Osteoblast (primary cell): ENCODE results near the gene DCAF16. TPM values are rescaled to one million over a fixed set of nuclear protein-coding genes. Genes with fewer than 3 reads are reported as not detected.

ENCODE experiments used
- DNase-seq: peaks from one replicate; pipeline ENCODE4 v3.0.0; 2011; ENCODE audit warnings: low spot score, mixed read lengths; ENCODE audit not compliant: insufficient read length; ENCODE audit errors: missing footprints
- H2AFZ ChIP-seq: 2 replicates; pipeline ENCODE4 v1.6.0; 2011; ENCODE audit warnings: mild to moderate bottlenecking, low read length
- H3K27ac ChIP-seq: 2 replicates; pipeline ENCODE4 v1.5.1; 2011; ENCODE audit warnings: mild to moderate bottlenecking, low read depth, low read length, moderate library complexity
- H3K27me3 ChIP-seq: 2 replicates; pipeline ENCODE4 v1.6.0; 2012; ENCODE audit warnings: mild to moderate bottlenecking, control low read depth, inconsistent platforms, low read length, moderate library complexity; ENCODE audit not compliant: insufficient read depth
- H3K36me3 ChIP-seq: 2 replicates; pipeline ENCODE4 v1.5.1; 2011; ENCODE audit warnings: mild to moderate bottlenecking, low read length, control low read depth, moderate library complexity; ENCODE audit not compliant: insufficient read depth
- H3K4me1 ChIP-seq: 2 replicates; pipeline ENCODE4 v1.5.1; 2011; ENCODE audit warnings: mild to moderate bottlenecking, low read length, control low read depth, moderate library complexity; ENCODE audit not compliant: insufficient read depth
- H3K4me2 ChIP-seq: 2 replicates; pipeline ENCODE4 v1.6.0; 2011; ENCODE audit warnings: mild to moderate bottlenecking, low read length; ENCODE audit not compliant: insufficient read depth
- H3K4me3 ChIP-seq: fragments of 200-600 bp; sonication (generic); 3 replicates; pipeline ENCODE4 v1.5.1; 2012; ENCODE audit warnings: mild to moderate bottlenecking, low read length, inconsistent platforms; ENCODE audit not compliant: insufficient read depth
- H3K79me2 ChIP-seq: 2 replicates; pipeline ENCODE4 v1.6.0; 2012; ENCODE audit warnings: mild to moderate bottlenecking, low read length, control low read depth, inconsistent platforms; ENCODE audit not compliant: insufficient read depth
- H3K9me3 ChIP-seq: 2 replicates; pipeline ENCODE4 v1.5.1; 2011; ENCODE audit warnings: low read depth, low read length, control low read depth
- H4K20me1 ChIP-seq: 2 replicates; pipeline ENCODE4 v1.6.0; 2012; ENCODE audit warnings: mild to moderate bottlenecking, low read length, control low read depth; ENCODE audit not compliant: insufficient read depth
- CTCF ChIP-seq: IDR thresholded peaks from 2 replicates; pipeline ENCODE4 v1.5.1; 2011; ENCODE audit warnings: mild to moderate bottlenecking, low read depth, low read length, moderate library complexity; ENCODE audit errors: extremely low read depth
- total RNA-seq: library from RNA; depleted of rRNA; stranded (reverse); fragments of >200 nt; gene quantifications from 2 replicates; pipeline ENCODE4 v1.2.3, GENCODE V29; 2012

DCAF16 gene
- total RNA-seq, 1 donor: 35.1 TPM

GRCh38 chr4:17778431-17778830, 32.1 kb downstream of the DCAF16 start:
- H2AFZ ChIP-seq: no peak overlapping the region
- no peak for DNase-seq
- TF ChIP-seq CTCF: no peak
- no peak overlapping the region for H3K4me3 ChIP-seq
- no peaks in the 10 kb centered on the region for H4K20me1 ChIP-seq
- no peak overlapping the region for H3K27ac ChIP-seq
- H3K36me3 ChIP-seq: no peaks in the 10 kb centered on the region
- peaks cover 15% of the 10 kb centered on the region for H3K4me1 ChIP-seq
- H3K9me3 ChIP-seq: no peaks in the 10 kb centered on the region
- H3K4me2 ChIP-seq: no peak overlapping the region
- H3K79me2 ChIP-seq: no peaks in the 10 kb centered on the region
- H3K27me3 ChIP-seq: peaks cover 38% of the 10 kb centered on the region

- no peaks in the 10 kb centered on the region for H3K27me3 ChIP-seq
- H3K9me3 ChIP-seq: no peaks in the 10 kb centered on the region
- no peak for TF ChIP-seq CTCF
- no peak overlapping the region for H3K4me3 ChIP-seq
- H2AFZ ChIP-seq: no peak overlapping the region
- no peak for DNase-seq
- no peaks in the 10 kb centered on the region for H4K20me1 ChIP-seq
- H3K4me2 ChIP-seq: no peak overlapping the region
- H3K36me3 ChIP-seq: no peaks in the 10 kb centered on the region
- H3K4me1 ChIP-seq: no peaks in the 10 kb centered on the region
- no peak overlapping the region for H3K27ac ChIP-seq
- H3K79me2 ChIP-seq: no peaks in the 10 kb centered on the region
Measured at GRCh38 chr4:17773135-17773698, 37.3 kb downstream of the DCAF16 start.

GRCh38 chr4:17771284-17771908, 39.2 kb downstream of the DCAF16 start:
- Histone ChIP-seq H3K4me1 (no peaks in the 10 kb centered on the region), H3K27me3 (no peaks in the 10 kb centered on the region), H3K9me3 (no peaks in the 10 kb centered on the region), H3K27ac (no peak overlapping the region), H3K4me3 (no peak overlapping the region), H4K20me1 (no peaks in the 10 kb centered on the region), H2AFZ (no peak overlapping the region), H3K79me2 (no peaks in the 10 kb centered on the region), H3K36me3 (no peaks in the 10 kb centered on the region), H3K4me2 (no peak overlapping the region)
- DNase-seq: no peak
- no peak for TF ChIP-seq CTCF

GRCh38 chr4:17770845-17771244, 39.7 kb downstream of the DCAF16 start:
- H3K27me3 ChIP-seq: no peaks in the 10 kb centered on the region
- H3K4me3 ChIP-seq: no peak overlapping the region
- no peaks in the 10 kb centered on the region for H4K20me1 ChIP-seq
- H3K79me2 ChIP-seq: no peaks in the 10 kb centered on the region
- no peak for TF ChIP-seq CTCF
- DNase-seq: no peak
- H3K4me1 ChIP-seq: no peaks in the 10 kb centered on the region
- no peak overlapping the region for H2AFZ ChIP-seq
- no peak overlapping the region for H3K27ac ChIP-seq
- no peaks in the 10 kb centered on the region for H3K36me3 ChIP-seq
- no peak overlapping the region for H3K4me2 ChIP-seq
- H3K9me3 ChIP-seq: no peaks in the 10 kb centered on the region
